Measurements from ENCODE around the gene FUT8. TPM values are rescaled to one million over a fixed set of nuclear protein-coding genes. Genes with fewer than 3 reads are reported as not detected.

The FUT8 gene
- polyA plus RNA-seq, 1 of the 3 experiments (the other 2 are of a cell fraction): 31.7 TPM

- H3K4me3 ChIP-seq (ENCODE audit: low read depth in 2 of 2, low read length in 1 of 2): no peak overlapping the region
- H3K79me2 ChIP-seq (ENCODE audit: insufficient read depth): peaks cover 97% of the 10 kb centered on the region
- no peak overlapping the region for H3K9ac ChIP-seq
- H2AFZ ChIP-seq (ENCODE audit: low read depth): no peak overlapping the region
- no peak for DNase-seq
- no peaks in the 10 kb centered on the region; a peak in 2 of 4 replicates for H3K4me1 ChIP-seq (ENCODE audit: control insufficient read depth in 1 of 2, insufficient read depth in 2 of 2, low read depth in 1 of 2, low read length in 1 of 2)
- peaks cover 0 to 21% of the 10 kb centered on the region in 2 experiments for H3K36me3 ChIP-seq (replicated peaks in 1 of 2; ENCODE audit: control insufficient read depth in 1 of 2, insufficient read depth in 2 of 2, low read length in 1 of 2)
- no peaks in the 10 kb centered on the region for H4K20me1 ChIP-seq (ENCODE audit: insufficient read depth)
- POLR2A ChIA-PET: no interaction called here
- 41% methylated on average over 1 of the region's 1 CpG for WGBS (ENCODE audit: low lambda C conversion rate)
- H3K9me2 ChIP-seq: no peaks in the 10 kb centered on the region
- TF ChIP-seq FOXM1 (IDR thresholded peaks at IDR 0.05; ENCODE audit: low read depth) (no peak), JUND (IDR thresholded peaks at IDR 0.05) (no peak)
- peak overlapping the region in 1 of 2 experiments; percentile 35; a peak in 1 of 4 replicates for H3K27ac ChIP-seq (ENCODE audit: low read depth in 2 of 2, low read length in 1 of 2)
- CTCF ChIA-PET: interaction anchor here (0.9 to 1.5 kb wide), 2 partner anchors 17 to 245 kb away, joined by 3 read pairs; no protein-coding TSS in a partner anchor
- no peaks in the 10 kb centered on the region for H3F3A ChIP-seq (replicated peaks; ENCODE audit: insufficient read depth)
- H3K9me3 ChIP-seq: no peaks in the 10 kb centered on the region
- no peak overlapping the region for H3K4me2 ChIP-seq
- H3K27me3 ChIP-seq (ENCODE audit: insufficient read depth): no peaks in the 10 kb centered on the region
Measured at GRCh38 chr14:65431951-65432350, 19.4 kb downstream of the FUT8 start.

DNA sequence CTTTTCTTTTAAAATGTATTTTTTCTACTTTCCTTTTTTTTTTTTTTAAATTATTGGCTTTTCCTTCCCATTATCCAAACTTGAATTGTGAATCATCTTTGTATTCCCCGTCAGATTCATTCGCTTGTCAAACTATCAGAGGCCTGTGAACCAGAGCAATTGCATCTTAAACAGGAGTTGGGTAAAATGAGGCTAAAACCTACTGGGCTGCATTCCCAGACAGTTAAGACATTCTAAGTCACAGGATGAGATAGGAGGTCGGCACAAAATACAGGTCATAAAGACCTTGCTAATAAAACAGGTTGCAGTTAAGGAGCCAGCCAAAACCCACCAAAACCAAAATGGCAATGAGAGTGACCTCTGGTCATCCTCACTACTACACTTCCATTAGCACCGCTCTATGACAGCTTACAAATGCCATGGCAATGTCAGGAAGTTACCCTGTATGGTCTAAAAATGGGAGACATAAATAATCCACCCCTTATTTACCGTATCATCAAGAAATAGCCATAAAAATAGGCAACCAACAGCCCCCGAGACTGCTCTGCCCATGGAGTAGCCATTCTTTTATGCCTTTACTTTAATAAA is 19.9 kb downstream of the FUT8 start:
- Histone ChIP-seq H3K4me3 (ENCODE audit: low read depth in 2 of 2, low read length in 1 of 2) (peak overlapping the region in 1 of 2 experiments; percentile 11; a peak in 1 of 4 replicates), H3F3A (replicated peaks; ENCODE audit: insufficient read depth) (no peaks in the 10 kb centered on the region), H4K20me1 (ENCODE audit: insufficient read depth) (no peaks in the 10 kb centered on the region), H3K27ac (ENCODE audit: low read depth in 2 of 2, low read length in 1 of 2) (peak overlapping the region in 1 of 2 experiments; percentile 35; a peak in 1 of 4 replicates), H3K4me2 (peak overlapping the region; percentile 36; the same call in 1 of the 2 replicates), H3K27me3 (ENCODE audit: insufficient read depth) (no peaks in the 10 kb centered on the region), H3K36me3 (replicated peaks in 1 of 2; ENCODE audit: control insufficient read depth in 1 of 2, insufficient read depth in 2 of 2, low read length in 1 of 2) (peaks cover 0 to 22% of the 10 kb centered on the region in 2 experiments), H3K4me1 (ENCODE audit: control insufficient read depth in 1 of 2, insufficient read depth in 2 of 2, low read depth in 1 of 2, low read length in 1 of 2) (no peaks in the 10 kb centered on the region; a peak in 2 of 4 replicates), H2AFZ (ENCODE audit: low read depth) (no peak overlapping the region), H3K9me2 (no peaks in the 10 kb centered on the region), H3K9me3 (no peaks in the 10 kb centered on the region), H3K79me2 (ENCODE audit: insufficient read depth) (peaks cover 95% of the 10 kb centered on the region), H3K9ac (no peak overlapping the region)
- 90% methylated on average over 6 of the region's 6 CpGs for WGBS (ENCODE audit: low lambda C conversion rate)
- no peak for DNase-seq
- TF ChIP-seq TCF12 (IDR thresholded peaks at IDR 0.05): no peak
- no peak for TF ChIP-seq NFIC (IDR thresholded peaks at IDR 0.05; ENCODE audit: borderline replicate concordance)
- TF ChIP-seq FOSL2 (IDR thresholded peaks at IDR 0.05; ENCODE audit: borderline replicate concordance, low read depth): no peak
- no peak for TF ChIP-seq TAF1 (IDR thresholded peaks at IDR 0.05; ENCODE audit: borderline replicate concordance, low read depth, low read length)
- TF ChIP-seq SIN3A (IDR thresholded peaks at IDR 0.05; ENCODE audit: borderline replicate concordance, low read depth, low read length): no peak
- no peak for TF ChIP-seq MXI1 (IDR thresholded peaks at IDR 0.05; ENCODE audit: low read depth, low read length)
- TF ChIP-seq, protein P1, sequence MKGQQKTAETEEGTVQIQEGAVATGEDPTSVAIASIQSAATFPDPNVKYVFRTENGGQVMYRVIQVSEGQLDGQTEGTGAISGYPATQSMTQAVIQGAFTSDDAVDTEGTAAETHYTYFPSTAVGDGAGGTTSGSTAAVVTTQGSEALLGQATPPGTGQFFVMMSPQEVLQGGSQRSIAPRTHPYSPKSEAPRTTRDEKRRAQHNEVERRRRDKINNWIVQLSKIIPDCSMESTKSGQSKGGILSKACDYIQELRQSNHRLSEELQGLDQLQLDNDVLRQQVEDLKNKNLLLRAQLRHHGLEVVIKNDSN (IDR thresholded peaks at IDR 0.05; ENCODE audit: borderline replicate concordance, low read depth): no peak
- no peak for TF ChIP-seq RCOR1 (IDR thresholded peaks at IDR 0.05; ENCODE audit: low read length)
- TF ChIP-seq, protein P2, sequence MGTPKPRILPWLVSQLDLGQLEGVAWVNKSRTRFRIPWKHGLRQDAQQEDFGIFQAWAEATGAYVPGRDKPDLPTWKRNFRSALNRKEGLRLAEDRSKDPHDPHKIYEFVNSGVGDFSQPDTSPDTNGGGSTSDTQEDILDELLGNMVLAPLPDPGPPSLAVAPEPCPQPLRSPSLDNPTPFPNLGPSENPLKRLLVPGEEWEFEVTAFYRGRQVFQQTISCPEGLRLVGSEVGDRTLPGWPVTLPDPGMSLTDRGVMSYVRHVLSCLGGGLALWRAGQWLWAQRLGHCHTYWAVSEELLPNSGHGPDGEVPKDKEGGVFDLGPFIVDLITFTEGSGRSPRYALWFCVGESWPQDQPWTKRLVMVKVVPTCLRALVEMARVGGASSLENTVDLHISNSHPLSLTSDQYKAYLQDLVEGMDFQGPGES (IDR thresholded peaks at IDR 0.05; ENCODE audit: low read depth, low read length): no peak
- TF ChIP-seq PBX3 (IDR thresholded peaks at IDR 0.05): no peak
- TF ChIP-seq RFX5 (IDR thresholded peaks at IDR 0.05; ENCODE audit: low read length): no peak
- no peak for TF ChIP-seq MEF2A (IDR thresholded peaks at IDR 0.05; ENCODE audit: borderline replicate concordance, low read depth)
- no peak for TF ChIP-seq JUND (IDR thresholded peaks at IDR 0.05)
- TF ChIP-seq, protein P3, sequence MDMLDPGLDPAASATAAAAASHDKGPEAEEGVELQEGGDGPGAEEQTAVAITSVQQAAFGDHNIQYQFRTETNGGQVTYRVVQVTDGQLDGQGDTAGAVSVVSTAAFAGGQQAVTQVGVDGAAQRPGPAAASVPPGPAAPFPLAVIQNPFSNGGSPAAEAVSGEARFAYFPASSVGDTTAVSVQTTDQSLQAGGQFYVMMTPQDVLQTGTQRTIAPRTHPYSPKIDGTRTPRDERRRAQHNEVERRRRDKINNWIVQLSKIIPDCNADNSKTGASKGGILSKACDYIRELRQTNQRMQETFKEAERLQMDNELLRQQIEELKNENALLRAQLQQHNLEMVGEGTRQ (IDR thresholded peaks at IDR 0.05; ENCODE audit: borderline replicate concordance, low read depth, low read length): no peak
- no peak for TF ChIP-seq SMC3 (IDR thresholded peaks at IDR 0.05; ENCODE audit: low read depth, low read length)
- TF ChIP-seq GABPA (IDR thresholded peaks at IDR 0.05; ENCODE audit: low read depth): no peak
- TF ChIP-seq RAD21 (IDR thresholded peaks at IDR 0.05; ENCODE audit: low read length): no peak
- TF ChIP-seq REST (IDR thresholded peaks at IDR 0.05; ENCODE audit: low read depth, low read length): no peak
- TF ChIP-seq GATA2 (CRISPR knock-in tag; IDR thresholded peaks at IDR 0.05): no peak
- ChIA-PET POLR2A (no interaction called here), CTCF (interaction anchor here (1.5 kb wide), 1 partner anchor 244 kb away, joined by 3 read pairs; no protein-coding TSS in a partner anchor)
